Gastrocnemius medialis (tissue), 4 donors: ENCODE measurements around the gene SUPT20H. TPM values are rescaled to one million over a fixed set of nuclear protein-coding genes. Genes with fewer than 3 reads are reported as not detected.

ENCODE experiments used
- ATAC-seq, 2 donors: fragments of 150-250 bp; one replicate each; pipeline ENCODE4 v1.9.1; 2016
- DNase-seq, 2 donors: peaks; one replicate each; pipeline ENCODE4 v3.0.0-alpha.2; 2019
- H3K27ac ChIP-seq, 4 donors: fragments of 200-600 bp; sonication (generic); 1 replicate in 1 of 4; 2 replicates in 3 of 4; pipeline ENCODE4 v1.5.1; 2016 to 2018; ENCODE audit warnings: mild to moderate bottlenecking in 2 of 4, moderate library complexity in 1 of 4
- H3K27me3 ChIP-seq, 3 donors: fragments of 200-600 bp; sonication (generic) in 2 of 3; 1 replicate in 1 of 3; 2 replicates in 2 of 3; pipeline versions ENCODE4 v1.5.1 to v1.6.0; 2016 to 2019; ENCODE audit warnings: mild to moderate bottlenecking in 1 of 3, moderate library complexity in 1 of 3
- H3K36me3 ChIP-seq, 2 donors: fragments of 200-600 bp; sonication (generic) in 1 of 2; one replicate each; pipeline ENCODE4 v1.5.1; 2017 to 2018
- H3K4me1 ChIP-seq, 2 donors: fragments of 200-600 bp; sonication (generic) in 1 of 2; one replicate each; pipeline ENCODE4 v1.5.1; 2016 to 2017; ENCODE audit warnings: mild to moderate bottlenecking in 2 of 2
- H3K4me3 ChIP-seq, 4 donors: fragments of 200-600 bp; sonication (generic) in 3 of 4; 1 replicate in 1 of 4; 2 replicates in 3 of 4; pipeline ENCODE4 v1.5.1; 2016 to 2019; ENCODE audit warnings: mild to moderate bottlenecking in 2 of 4
- H3K9me3 ChIP-seq, 3 donors: fragments of 200-600 bp; sonication (generic) in 2 of 3; 1 replicate in 1 of 3; 2 replicates in 2 of 3; pipeline ENCODE4 v1.5.1; 2016 to 2019
- POLR2A ChIP-seq, 2 donors: fragments of 450-650 bp; IDR thresholded peaks; one replicate each; pipeline ENCODE4 v1.6.1; 2017; ENCODE audit warnings: antibody characterized with exemption in 2 of 2, mild to moderate bottlenecking in 2 of 2, moderate library complexity in 2 of 2
- in situ Hi-C, 4 donors: fragments of 200-750 bp; cut with MboI; loops; one replicate each; pipeline versions ENCODE4 v1.15.0 to v1.8.0; 2017; ENCODE audit warnings: low sequenced_read_pairs in 4 of 4
- intact Hi-C: fragments of 100-400 bp; cut with DNase I; formaldehyde crosslinking; loops from one replicate; pipeline ENCODE4 v1.15.1; 2023; ENCODE audit warnings: low total_unique reads
- total RNA-seq, 4 donors: library from RNA; depleted of rRNA; stranded (reverse); fragments of >200 nt; gene quantifications; one replicate each; pipeline versions ENCODE4 v1.1.0 to v1.2.3, GENCODE V29; 2016
- TF ChIP-seq, protein P1 (sequence below), 5 experiments: fragments of 450-650 bp in 3 of 5; fragments of 200-600 bp in 2 of 5; sonication (generic) in 2 of 5; IDR thresholded peaks in 4 of 5; conservative IDR thresholded peaks in 1 of 5; 1 replicate in 4 of 5; 2 replicates in 1 of 5; pipeline ENCODE4 v1.5.1; 2016 to 2019; ENCODE audit warnings: antibody characterized with exemption in 5 of 5, mild to moderate bottlenecking in 3 of 5, moderate library complexity in 3 of 5

The SUPT20H gene
- total RNA-seq, 4 donors from 2014 or later, result 18.1 to 24.4 (median 19.1) TPM

DNA sequence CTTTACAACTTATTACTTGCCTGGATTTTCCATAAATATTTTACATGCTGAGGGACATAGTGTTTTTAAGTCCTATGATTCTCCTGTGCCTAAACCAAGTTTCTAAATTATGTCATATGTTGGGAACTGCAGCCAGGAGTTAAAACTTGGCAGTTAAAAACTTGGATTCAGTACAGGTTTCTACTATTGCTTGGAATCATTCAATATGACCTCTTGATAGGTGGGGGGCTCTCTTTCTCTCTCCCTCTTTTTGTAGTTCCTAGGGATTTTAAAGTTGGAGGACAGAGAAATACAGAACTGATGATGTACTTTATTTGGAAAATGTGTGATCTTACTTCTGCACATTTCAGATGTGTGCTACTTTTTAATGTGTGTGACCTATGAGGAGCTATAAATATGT is 41.2 kb upstream of the SUPT20H start:
- H3K4me1 ChIP-seq, result no peaks in the 10 kb centered on the region
- in situ Hi-C loops, result loop anchor here (10.0 to 25.0 kb wide), 3 partner anchors 487 to 512 kb away; partner anchors contain the start of gene POSTN (in 1 of the 4)
- H3K9me3 ChIP-seq, result no peaks in the 10 kb centered on the region
- no peak overlapping the region for H3K27ac ChIP-seq
- no peak for ATAC-seq
- no peaks in the 10 kb centered on the region for H3K36me3 ChIP-seq
- no peak overlapping the region for H3K4me3 ChIP-seq
- intact Hi-C loops, result no loop called here
- no peaks in the 10 kb centered on the region for H3K27me3 ChIP-seq
- no peak for DNase-seq
- TF ChIP-seq POLR2A (IDR thresholded peaks at IDR 0.05), result no peak
- TF ChIP-seq, protein P1, sequence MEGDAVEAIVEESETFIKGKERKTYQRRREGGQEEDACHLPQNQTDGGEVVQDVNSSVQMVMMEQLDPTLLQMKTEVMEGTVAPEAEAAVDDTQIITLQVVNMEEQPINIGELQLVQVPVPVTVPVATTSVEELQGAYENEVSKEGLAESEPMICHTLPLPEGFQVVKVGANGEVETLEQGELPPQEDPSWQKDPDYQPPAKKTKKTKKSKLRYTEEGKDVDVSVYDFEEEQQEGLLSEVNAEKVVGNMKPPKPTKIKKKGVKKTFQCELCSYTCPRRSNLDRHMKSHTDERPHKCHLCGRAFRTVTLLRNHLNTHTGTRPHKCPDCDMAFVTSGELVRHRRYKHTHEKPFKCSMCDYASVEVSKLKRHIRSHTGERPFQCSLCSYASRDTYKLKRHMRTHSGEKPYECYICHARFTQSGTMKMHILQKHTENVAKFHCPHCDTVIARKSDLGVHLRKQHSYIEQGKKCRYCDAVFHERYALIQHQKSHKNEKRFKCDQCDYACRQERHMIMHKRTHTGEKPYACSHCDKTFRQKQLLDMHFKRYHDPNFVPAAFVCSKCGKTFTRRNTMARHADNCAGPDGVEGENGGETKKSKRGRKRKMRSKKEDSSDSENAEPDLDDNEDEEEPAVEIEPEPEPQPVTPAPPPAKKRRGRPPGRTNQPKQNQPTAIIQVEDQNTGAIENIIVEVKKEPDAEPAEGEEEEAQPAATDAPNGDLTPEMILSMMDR (IDR thresholded peaks at IDR 0.05 in 4 of 5, conservative IDR thresholded peaks at IDR 0.05 in 1 of 5), result no peak

GRCh38 chr13:37097076-37097475 is 37.6 kb upstream of the SUPT20H start:
- intact Hi-C loops (no loop called here), in situ Hi-C loops (no loop called here)
- Histone ChIP-seq H3K27ac (no peak overlapping the region), H3K4me1 (no peaks in the 10 kb centered on the region), H3K9me3 (no peaks in the 10 kb centered on the region), H3K36me3 (no peaks in the 10 kb centered on the region), H3K4me3 (no peak overlapping the region), H3K27me3 (no peaks in the 10 kb centered on the region)
- no peak for DNase-seq
- ATAC-seq, result no peak
- TF ChIP-seq, protein P1 (IDR thresholded peaks at IDR 0.05 in 4 of 5, conservative IDR thresholded peaks at IDR 0.05 in 1 of 5), result no peak
- no peak for TF ChIP-seq POLR2A (IDR thresholded peaks at IDR 0.05)

DNA sequence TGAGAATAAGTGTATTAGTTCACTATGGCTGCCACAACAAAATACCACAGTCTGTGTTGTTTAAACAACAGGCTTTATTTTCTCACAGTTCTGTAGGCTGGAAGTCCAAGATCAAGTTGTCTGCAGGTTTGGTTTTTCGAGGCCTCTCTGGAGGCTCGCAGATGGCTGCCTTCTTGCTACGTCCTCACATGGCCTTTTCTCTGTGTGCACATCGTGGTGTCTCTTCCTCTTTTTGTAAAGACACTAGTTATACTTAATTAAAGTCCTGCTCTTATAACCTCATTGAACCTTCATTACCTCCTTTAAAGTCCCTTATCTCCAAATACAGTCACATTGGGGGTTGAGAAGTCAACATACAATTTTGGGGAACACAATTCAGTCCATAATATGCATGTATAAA is 35.4 kb upstream of the SUPT20H start:
- Histone ChIP-seq H3K27me3 (no peaks in the 10 kb centered on the region), H3K36me3 (no peaks in the 10 kb centered on the region), H3K9me3 (no peaks in the 10 kb centered on the region), H3K27ac (no peak overlapping the region), H3K4me1 (no peaks in the 10 kb centered on the region), H3K4me3 (no peak overlapping the region)
- no peak for ATAC-seq
- no peak for TF ChIP-seq POLR2A (IDR thresholded peaks at IDR 0.05)
- TF ChIP-seq, protein P1 (IDR thresholded peaks at IDR 0.05 in 4 of 5, conservative IDR thresholded peaks at IDR 0.05 in 1 of 5), result no peak
- no peak for DNase-seq
- intact Hi-C loops, result no loop called here
- in situ Hi-C loops, result no loop called here

- Histone ChIP-seq H3K36me3 (no peaks in the 10 kb centered on the region), H3K27ac (no peak overlapping the region), H3K4me3 (no peak overlapping the region), H3K4me1 (no peaks in the 10 kb centered on the region), H3K9me3 (no peaks in the 10 kb centered on the region), H3K27me3 (no peaks in the 10 kb centered on the region)
- no peak for TF ChIP-seq POLR2A (IDR thresholded peaks at IDR 0.05)
- TF ChIP-seq, protein P1 (IDR thresholded peaks at IDR 0.05 in 4 of 5, conservative IDR thresholded peaks at IDR 0.05 in 1 of 5), result no peak
- in situ Hi-C loops (no loop called here), intact Hi-C loops (no loop called here)
- DNase-seq (no peak), ATAC-seq (no peak)
Observed at GRCh38 chr13:37094099-37094498, 34.6 kb upstream of the SUPT20H start.

DNA sequence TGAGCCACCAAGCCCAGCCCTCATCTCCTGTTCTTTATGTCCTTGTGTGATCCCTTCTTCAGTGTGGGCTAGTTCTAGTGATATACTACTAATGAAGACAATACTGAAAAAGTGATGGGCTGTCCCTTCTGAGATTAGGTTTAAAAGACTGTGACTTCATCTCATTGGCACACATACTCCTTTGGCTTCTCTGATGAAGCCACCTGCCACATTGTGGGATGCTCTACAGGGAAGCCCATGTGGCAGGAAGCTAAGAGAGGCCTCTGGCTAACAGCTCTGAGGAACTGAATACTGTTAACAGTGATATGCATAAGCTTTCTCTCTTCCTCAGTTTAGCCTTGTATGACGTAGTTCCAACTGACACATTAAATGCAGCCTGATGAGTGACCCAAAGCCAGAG is 32.3 kb upstream of the SUPT20H start:
- Histone ChIP-seq H3K9me3 (no peaks in the 10 kb centered on the region), H3K36me3 (no peaks in the 10 kb centered on the region), H3K27me3 (no peaks in the 10 kb centered on the region), H3K27ac (no peak overlapping the region), H3K4me3 (no peak overlapping the region), H3K4me1 (no peaks in the 10 kb centered on the region)
- no peak for ATAC-seq
- in situ Hi-C loops (no loop called here), intact Hi-C loops (no loop called here)
- no peak for TF ChIP-seq POLR2A (IDR thresholded peaks at IDR 0.05)
- TF ChIP-seq, protein P1 (IDR thresholded peaks at IDR 0.05 in 4 of 5, conservative IDR thresholded peaks at IDR 0.05 in 1 of 5), result no peak
- no peak for DNase-seq
